Heart right ventricle (tissue), 16 donors: Measurements from ENCODE around the gene HIKESHI. TPM values are rescaled to one million over a fixed set of nuclear protein-coding genes. Genes with fewer than 3 reads are reported as not detected.

Source experiments
- ATAC-seq, 8 donors: fragments of 200-7000 bp; cut with Tn5 transposase; one replicate each; pipeline ENCODE4 v1.9.1; 2020; ENCODE audit warnings: mild to moderate bottlenecking in 8 of 8, moderate library complexity in 8 of 8, moderate number of reproducible peaks in 1 of 8
- DNase-seq, 2 donors: peaks; one replicate each; pipeline ENCODE4 v3.0.0-alpha.2; 2020
- H3K27ac ChIP-seq, 10 donors: fragments of 200-600 bp; sonication (generic) in 2 of 10; one replicate each; pipeline versions ENCODE4 v1.5.0 to v1.8.0; 2020 to 2022; ENCODE audit warnings: mild to moderate bottlenecking in 3 of 10
- H3K27me3 ChIP-seq, 7 donors: fragments of 200-600 bp; one replicate each; pipeline ENCODE4 v1.8.0; 2021 to 2022; ENCODE audit warnings: mild to moderate bottlenecking in 2 of 7
- H3K36me3 ChIP-seq, 9 donors: fragments of 200-600 bp; sonication (generic) in 1 of 9; one replicate each; pipeline versions ENCODE4 v1.5.0 to v1.8.0; 2020 to 2022; ENCODE audit warnings: mild to moderate bottlenecking in 2 of 9
- H3K4me1 ChIP-seq, 9 donors: fragments of 200-600 bp; sonication (generic) in 1 of 9; one replicate each; pipeline versions ENCODE4 v1.5.0 to v1.8.0; 2020 to 2022; ENCODE audit warnings: mild to moderate bottlenecking in 4 of 9
- H3K4me3 ChIP-seq, 10 donors: fragments of 200-600 bp; sonication (generic) in 2 of 10; one replicate each; pipeline versions ENCODE4 v1.5.0 to v1.8.0; 2020 to 2022; ENCODE audit warnings: mild to moderate bottlenecking in 7 of 10, moderate library complexity in 2 of 10
- H3K9me3 ChIP-seq, 11 donors: fragments of 200-600 bp in 10 of 11; sonication (generic) in 2 of 11; one replicate each; pipeline versions ENCODE4 v1.5.0 to v1.8.0; 2013 to 2022; ENCODE audit warnings: mild to moderate bottlenecking in 2 of 11, control low read depth in 1 of 11, moderate library complexity in 1 of 11
- WGBS, 2 donors: extraction: QIAGEN DNeasy Blood & Tissue Kit; methylation state at CpG; one replicate each; pipeline ENCODE4 v1.1.7; 2013; ENCODE audit warnings: inconsistent platforms in 1 of 2; 5-methylcytosine and 5-hydroxymethylcytosine counted together
- intact Hi-C, 10 donors: fragments of 100-400 bp; cut with DNase I; formaldehyde crosslinking; loops; one replicate each; pipeline versions ENCODE4 v1.11.1 to v1.14.2; 2022
- polyA plus RNA-seq, 2 donors: library from polyadenylated mRNA; stranded (reverse); fragments of 200-250 nt; gene quantifications; one replicate each; pipeline ENCODE4 v1.2.3, GENCODE V29; 2013
- total RNA-seq, 10 donors: library from RNA; stranded (reverse); fragmentation: NEBNext Ultra II Directional in 3 of 10; extraction: Animal tissue kit (Norgen Biotek cat#: 25700) in 3 of 10; gene quantifications; one replicate each; pipeline versions ENCODE4 v1.2.1 to v1.2.4, GENCODE V29; 2021 to 2023
- TF ChIP-seq, protein P1 (sequence below), 9 donors: fragments of 200-600 bp; sonication (generic) in 2 of 9; IDR thresholded peaks; one replicate each; pipeline versions ENCODE4 v1.5.0 to v1.8.0; 2021 to 2022; ENCODE audit warnings: antibody characterized with exemption in 9 of 9, mild to moderate bottlenecking in 5 of 9, moderate library complexity in 1 of 9
- donor health status: Arrhythmogenic right ventricular cardiomyopathy.
- donor health status: ischemic (EF 13 %, LVEDD 7.1; RV severe dilation, severe dysfunction).
- donor health status: healthy with polysubstance abuse.
- donor health status: DM: no; HTN: yes; CAD: no.
- donor health status: DM: no; HTN: no; CAD: no.
- donor health status: ischemic (EF 25% LVEDD 6.9; RV normal size, moderate dysfunction).
- donor health status: ischemic (EF 25% LVEDD 5.7; RV mildly dilated, moderate dysfunction).
- donor health status: healthy.
- donor health status: DM: yes; HTN: yes; CAD: no.
- donor health status: Ischemic cardiomyopathy.
- donor health status: ischemic (EF 35%, LVEDD 5.7; RV mildly dilated, moderate dysfunction).
- donor health status: nonischemic (EF 11% LVEDD 7.7; RV severe dilation, severe dysfunction).
- donor health status: DM: yes; HTN: yes; CAD: no.
- donor health status: PGD.
- donor health status: ischemic (EF 29% LVEDD 5.4; RV normal size, mild dysfunction).
- donor health status: nonischemic (EF 23%, LVEDD 6.1; RV moderate dilation, normal function).

The HIKESHI gene
- total and polyA plus RNA-seq, 12 donors = 42.5 to 78.7 (median 47.1) TPM

- ATAC-seq (no peak), DNase-seq (no peak)
- TF ChIP-seq, protein P1, sequence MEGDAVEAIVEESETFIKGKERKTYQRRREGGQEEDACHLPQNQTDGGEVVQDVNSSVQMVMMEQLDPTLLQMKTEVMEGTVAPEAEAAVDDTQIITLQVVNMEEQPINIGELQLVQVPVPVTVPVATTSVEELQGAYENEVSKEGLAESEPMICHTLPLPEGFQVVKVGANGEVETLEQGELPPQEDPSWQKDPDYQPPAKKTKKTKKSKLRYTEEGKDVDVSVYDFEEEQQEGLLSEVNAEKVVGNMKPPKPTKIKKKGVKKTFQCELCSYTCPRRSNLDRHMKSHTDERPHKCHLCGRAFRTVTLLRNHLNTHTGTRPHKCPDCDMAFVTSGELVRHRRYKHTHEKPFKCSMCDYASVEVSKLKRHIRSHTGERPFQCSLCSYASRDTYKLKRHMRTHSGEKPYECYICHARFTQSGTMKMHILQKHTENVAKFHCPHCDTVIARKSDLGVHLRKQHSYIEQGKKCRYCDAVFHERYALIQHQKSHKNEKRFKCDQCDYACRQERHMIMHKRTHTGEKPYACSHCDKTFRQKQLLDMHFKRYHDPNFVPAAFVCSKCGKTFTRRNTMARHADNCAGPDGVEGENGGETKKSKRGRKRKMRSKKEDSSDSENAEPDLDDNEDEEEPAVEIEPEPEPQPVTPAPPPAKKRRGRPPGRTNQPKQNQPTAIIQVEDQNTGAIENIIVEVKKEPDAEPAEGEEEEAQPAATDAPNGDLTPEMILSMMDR (IDR thresholded peaks at IDR 0.05) = no peak
- no peaks in the 10 kb centered on the region for H3K9me3 ChIP-seq
- H3K36me3 ChIP-seq = peaks cover 0 to 88% (median 26%) of the 10 kb centered on the region in 9 donors
- no peak overlapping the region for H3K4me3 ChIP-seq
- H3K4me1 ChIP-seq = no peaks in the 10 kb centered on the region
- H3K27ac ChIP-seq = no peak overlapping the region
- WGBS, 2 donors = 89 to 95% methylated on average over 2 of the region's 2 CpGs
- H3K27me3 ChIP-seq = no peaks in the 10 kb centered on the region
- intact Hi-C loops = no loop called here
Observed at GRCh38 chr11:86275493-86276370, 26.3 kb upstream of the HIKESHI start.

- WGBS, 2 donors = 91 to 94% methylated on average over 1 of the region's 1 CpG
- Histone ChIP-seq H3K4me1 (no peaks in the 10 kb centered on the region), H3K27ac (no peak overlapping the region), H3K9me3 (no peaks in the 10 kb centered on the region), H3K36me3 (peaks cover 0 to 78% (median 26%) of the 10 kb centered on the region in 9 donors), H3K4me3 (no peak overlapping the region), H3K27me3 (no peaks in the 10 kb centered on the region)
- no peak for ATAC-seq
- intact Hi-C loops = no loop called here
- DNase-seq = no peak
- TF ChIP-seq, protein P1 (IDR thresholded peaks at IDR 0.05) = no peak
Observed at GRCh38 chr11:86277741-86278140, 24.3 kb upstream of the HIKESHI start.

DNA sequence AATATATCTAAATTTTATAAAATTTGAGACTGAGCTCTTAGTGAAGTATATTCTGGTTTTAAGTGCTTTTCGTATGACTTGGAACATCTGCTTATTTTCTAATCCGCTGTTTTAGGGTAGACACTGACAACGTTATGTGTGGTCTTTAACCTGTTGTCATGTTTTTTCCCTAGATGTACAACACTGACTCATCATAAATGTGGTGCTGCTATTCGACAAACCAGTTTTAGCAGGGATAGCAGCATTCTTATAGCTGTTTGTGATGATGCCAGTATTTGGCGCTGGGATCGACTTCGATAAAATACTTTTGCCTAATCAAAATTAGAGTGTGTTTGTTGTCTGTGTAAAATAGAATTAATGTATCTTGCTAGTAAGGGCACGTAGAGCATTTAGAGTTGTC, 23.8 kb upstream of the HIKESHI start:
- WGBS, 2 donors = 97 to 99% methylated on average over 8 of the region's 8 CpGs
- no peak overlapping the region for H3K4me3 ChIP-seq
- H3K27me3 ChIP-seq = no peaks in the 10 kb centered on the region
- ATAC-seq (no peak), DNase-seq (no peak)
- intact Hi-C loops = no loop called here
- H3K4me1 ChIP-seq = no peaks in the 10 kb centered on the region
- TF ChIP-seq, protein P1 (IDR thresholded peaks at IDR 0.05) = no peak
- H3K27ac ChIP-seq = no peak overlapping the region
- no peaks in the 10 kb centered on the region for H3K9me3 ChIP-seq
- peaks cover 0 to 73% (median 26%) of the 10 kb centered on the region in 9 donors for H3K36me3 ChIP-seq

DNA sequence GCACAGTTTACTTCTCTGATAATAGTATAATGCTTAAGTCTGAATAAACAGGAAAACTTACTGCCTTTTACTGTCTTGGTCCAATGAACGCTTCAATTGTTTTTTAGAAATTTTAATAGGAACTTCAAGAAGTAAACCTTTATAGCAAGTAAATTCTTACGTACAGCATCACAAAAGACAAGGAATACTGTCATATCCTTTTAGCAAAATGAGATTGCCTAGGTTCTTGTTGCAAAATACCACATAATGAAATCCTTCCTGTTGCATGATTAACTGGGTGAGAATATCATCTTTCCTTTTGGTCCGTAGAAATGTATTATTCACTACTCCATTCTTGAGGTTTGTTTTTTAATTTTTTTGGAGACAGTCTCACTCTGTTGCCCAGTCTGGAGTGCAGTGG, 22.3 kb upstream of the HIKESHI start:
- 96 to 98% methylated on average over 3 of the region's 3 CpGs for WGBS, 2 donors
- DNase-seq = no peak
- TF ChIP-seq, protein P1 (IDR thresholded peaks at IDR 0.05) = no peak
- Histone ChIP-seq H3K9me3 (no peaks in the 10 kb centered on the region), H3K27ac (no peak overlapping the region), H3K4me1 (no peaks in the 10 kb centered on the region), H3K27me3 (no peaks in the 10 kb centered on the region), H3K36me3 (peaks cover 0 to 70% (median 26%) of the 10 kb centered on the region in 9 donors), H3K4me3 (no peak overlapping the region)
- no peak for ATAC-seq
- intact Hi-C loops = loop anchor here in 1 of 10 donors (10.0 kb wide), 1 partner anchor 425 kb away; the partner anchor contains the start of gene CCDC83
